Endometrium (tissue), 2 donors: ENCODE results near the gene ZNF407.

Experiments used
- FAIRE-seq: peaks from 2 replicates; lab custom pipeline; 2012; peaks lifted over from hg19 to GRCh38; lab: Jason Lieb, UNC
- donor health status: control.
- donor health status: control.

Gene ZNF407

GRCh38 chr18:75106746-75107145 lies 509.1 kb downstream of the ZNF407 start:
- no peak for FAIRE-seq

GRCh38 chr18:75107196-75107930 lies 509.7 kb downstream of the ZNF407 start:
- FAIRE-seq, result no peak

- FAIRE-seq, result no peak
Observed at GRCh38 chr18:75107931-75108276, 510.2 kb downstream of the ZNF407 start.

GRCh38 chr18:75108579-75109318 lies 511.1 kb downstream of the ZNF407 start:
- no peak for FAIRE-seq

- FAIRE-seq, result no peak
Observed at GRCh38 chr18:75109319-75109691, 511.6 kb downstream of the ZNF407 start.

GRCh38 chr18:75109819-75110218 lies 512.1 kb downstream of the ZNF407 start:
- no peak for FAIRE-seq

GRCh38 chr18:75110311-75110710 lies 512.6 kb downstream of the ZNF407 start:
- FAIRE-seq, result no peak

GRCh38 chr18:75110846-75111415 lies 513.3 kb downstream of the ZNF407 start:
- no peak for FAIRE-seq

- FAIRE-seq, result no peak
Observed at GRCh38 chr18:75111760-75112159, 514.1 kb downstream of the ZNF407 start.

- FAIRE-seq, result no peak
Observed at GRCh38 chr18:75112186-75113096, 514.8 kb downstream of the ZNF407 start.

GRCh38 chr18:75113455-75113854 lies 515.8 kb downstream of the ZNF407 start:
- no peak for FAIRE-seq

- FAIRE-seq, result no peak
Observed at GRCh38 chr18:75114231-75114764, 516.6 kb downstream of the ZNF407 start.
